ENCODE measurements around the gene TAS2R38. TPM values are rescaled to one million over a fixed set of nuclear protein-coding genes. Genes with fewer than 3 reads are reported as not detected.
"Not testable (repeated sequence)": the region's sequence is repeated elsewhere in the genome, so short reads cannot be mapped to it uniquely, and the experiment has no call there.

TAS2R38 gene
- polyA plus RNA-seq (ENCODE audit: insufficient read length): not detected

DNA sequence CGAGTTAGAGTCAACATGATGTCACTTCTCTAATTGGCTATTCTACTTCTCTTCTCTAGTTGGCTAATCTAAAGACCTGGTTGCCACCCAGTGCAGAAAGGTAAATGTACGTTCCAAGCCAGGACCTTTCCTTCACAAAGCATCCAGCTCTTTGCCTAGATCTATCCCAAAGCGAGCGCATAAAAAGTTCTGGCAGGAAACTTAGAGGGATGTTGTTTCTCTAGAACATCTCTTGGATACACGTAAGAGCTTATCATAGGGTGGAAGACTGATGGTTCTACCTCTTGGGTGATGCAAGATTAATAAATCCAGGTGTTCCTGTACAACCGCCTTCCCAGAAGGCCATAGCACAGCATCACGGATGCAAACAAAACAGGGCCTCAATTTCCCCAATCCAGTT, at the start of gene TAS2R38:
Gene TAS2R38, minus strand, starts transcription at position 101 of the 400 bp plus-strand sequence. Its CDS starts 84 bp downstream, at position 17.
- no peak for DNase-seq (ENCODE audit: low read depth)

DNA sequence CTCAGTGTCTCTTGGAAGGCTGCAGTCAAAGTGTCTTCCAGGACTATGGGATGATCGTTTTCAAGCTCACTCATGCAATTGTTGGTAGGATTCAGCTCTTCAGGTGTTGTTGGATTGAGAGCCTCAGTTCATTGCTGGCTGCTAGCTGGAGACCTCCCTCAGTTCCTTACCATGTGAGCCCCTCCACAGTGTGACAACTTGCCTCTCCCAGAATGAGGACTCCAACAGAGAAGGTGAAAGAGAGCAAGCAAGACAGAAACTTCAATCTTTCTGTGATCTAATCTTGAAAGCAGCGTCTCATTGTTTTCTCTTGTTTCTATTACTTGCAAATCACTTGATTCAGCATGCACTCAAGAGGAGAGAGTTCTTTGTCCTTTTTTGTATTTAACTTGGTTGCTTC, 44.6 kb upstream of the TAS2R38 start:
- no peak for DNase-seq (ENCODE audit: low read depth)

GRCh38 chr7:142017451-142017850, 43.9 kb upstream of the TAS2R38 start:
- no peak for DNase-seq (ENCODE audit: low read depth)

- DNase-seq (ENCODE audit: low read depth): no peak
These were observed 39.4 kb upstream of the TAS2R38 start for GRCh38 chr7:142012825-142013511.

DNA sequence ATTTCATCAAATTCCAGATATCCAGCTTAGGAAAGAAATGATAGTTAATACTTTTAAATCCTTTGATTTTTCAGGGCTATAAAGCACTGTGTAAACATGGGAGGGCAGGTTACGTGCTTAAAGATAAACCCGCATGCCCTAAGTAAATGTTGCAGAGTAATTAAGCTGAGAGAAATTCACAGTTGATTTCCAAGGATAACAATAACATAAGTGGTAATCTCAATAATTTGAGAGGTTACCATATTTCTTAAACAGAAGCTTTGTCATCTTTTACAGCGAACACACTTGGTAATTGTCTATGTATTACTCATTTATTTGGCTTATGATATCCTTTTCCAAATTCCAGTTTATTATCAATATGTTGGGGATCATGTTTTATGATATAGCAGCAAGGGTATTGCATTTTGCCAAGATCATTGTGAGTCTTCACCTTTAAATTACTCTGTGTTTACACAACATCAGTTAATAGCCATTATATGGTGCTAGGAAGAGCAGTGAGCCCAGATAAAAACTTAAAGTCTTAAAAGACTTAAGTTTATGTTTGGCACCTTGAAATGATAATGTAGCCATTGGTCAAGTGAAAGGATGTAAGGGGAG, 37.5 kb upstream of the TAS2R38 start:
- no peak for DNase-seq (ENCODE audit: low read depth)

GRCh38 chr7:142009187-142009586, 35.6 kb upstream of the TAS2R38 start:
- DNase-seq (ENCODE audit: low read depth): no peak

DNA sequence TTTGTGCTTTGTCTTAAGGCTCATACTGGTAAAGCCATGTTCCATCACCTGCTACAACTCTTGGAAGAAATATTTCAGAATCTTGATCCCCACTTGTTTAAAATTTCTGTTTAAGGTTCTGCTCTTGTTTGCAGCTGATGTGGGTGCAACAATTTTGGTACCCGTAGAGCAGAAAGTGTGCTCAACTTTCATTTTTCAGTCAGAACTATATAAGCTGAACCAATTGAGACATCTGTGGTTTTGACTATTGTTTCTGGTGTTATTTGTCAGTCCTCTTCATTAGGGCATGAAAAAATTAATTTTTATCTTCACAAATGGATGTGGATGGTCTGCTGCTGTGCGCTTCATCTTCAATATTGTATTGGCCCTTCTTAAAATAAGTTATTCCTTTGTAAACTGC, 33.0 kb upstream of the TAS2R38 start:
- no peak for DNase-seq (ENCODE audit: low read depth)

DNA sequence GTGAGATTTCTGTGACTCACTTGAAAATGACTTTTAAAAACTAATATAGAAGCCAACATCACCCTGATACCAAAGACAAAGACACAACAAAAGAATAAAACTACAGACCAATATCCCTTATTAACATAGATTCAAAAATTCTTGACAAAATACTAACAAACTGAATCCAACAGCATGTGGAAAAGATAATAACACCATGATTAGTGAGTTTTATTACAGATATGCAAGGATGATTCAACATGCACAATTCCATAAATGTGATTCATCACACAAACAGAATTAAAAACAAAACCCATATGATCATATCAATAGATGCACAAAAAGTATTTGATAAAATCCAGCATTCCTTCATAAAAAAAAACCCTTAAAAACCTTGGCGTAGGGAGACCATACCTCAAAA, 28.6 kb upstream of the TAS2R38 start:
- DNase-seq (ENCODE audit: low read depth): no peak

DNA sequence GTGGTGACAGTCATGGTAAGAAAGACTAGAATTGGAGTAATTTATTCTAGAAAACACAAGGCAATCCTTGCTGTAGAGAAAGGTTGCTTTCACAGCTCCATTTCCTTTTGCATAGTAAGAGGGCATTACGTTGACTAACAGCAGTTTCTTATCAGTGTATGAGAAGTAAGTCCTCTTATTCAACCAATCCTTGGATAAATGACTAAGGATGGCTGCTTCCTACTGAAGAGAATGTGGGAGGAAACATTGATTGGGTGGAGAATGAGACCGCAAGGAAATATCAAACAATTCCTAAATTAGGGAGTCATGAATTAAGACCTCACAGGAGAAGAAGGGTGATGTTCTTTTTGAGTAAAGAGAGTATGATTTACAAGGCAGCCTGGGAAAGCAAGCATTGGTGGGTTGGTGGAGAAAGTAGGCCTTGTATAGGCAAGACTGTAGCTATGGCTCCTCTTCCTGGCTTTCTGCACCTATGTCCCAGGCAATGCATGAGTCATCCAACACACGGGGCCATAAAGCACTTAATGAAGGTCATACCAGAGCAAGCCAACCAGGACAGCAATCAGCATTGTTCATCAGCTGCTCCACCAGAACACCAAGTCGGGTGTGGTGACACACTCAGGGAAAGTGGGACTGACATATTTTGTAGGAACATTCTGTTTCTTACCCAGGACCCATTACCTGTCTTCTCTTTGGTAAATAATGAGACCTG, 27.7 kb upstream of the TAS2R38 start:
- no peak for DNase-seq (ENCODE audit: low read depth)

DNA sequence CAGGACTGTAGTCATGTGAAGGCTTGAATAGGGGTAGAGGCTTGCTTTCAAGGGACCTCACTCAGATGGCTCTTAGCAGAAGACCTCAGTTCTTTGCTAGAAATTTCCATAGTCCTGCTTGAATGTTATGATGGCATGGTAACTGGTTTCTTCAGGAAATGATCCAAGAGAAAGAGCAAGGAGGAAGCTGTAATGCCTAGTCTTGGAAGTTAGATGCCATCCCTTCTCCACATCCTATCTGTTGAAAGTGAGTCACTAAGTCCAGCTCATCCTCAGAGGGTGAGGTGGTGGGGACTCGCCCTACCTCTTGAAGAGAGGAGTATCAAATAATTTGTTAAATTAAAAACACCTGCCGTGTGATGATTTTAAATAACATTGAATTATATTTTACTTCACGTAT, 26.7 kb upstream of the TAS2R38 start:
- no peak for DNase-seq (ENCODE audit: low read depth)

DNA sequence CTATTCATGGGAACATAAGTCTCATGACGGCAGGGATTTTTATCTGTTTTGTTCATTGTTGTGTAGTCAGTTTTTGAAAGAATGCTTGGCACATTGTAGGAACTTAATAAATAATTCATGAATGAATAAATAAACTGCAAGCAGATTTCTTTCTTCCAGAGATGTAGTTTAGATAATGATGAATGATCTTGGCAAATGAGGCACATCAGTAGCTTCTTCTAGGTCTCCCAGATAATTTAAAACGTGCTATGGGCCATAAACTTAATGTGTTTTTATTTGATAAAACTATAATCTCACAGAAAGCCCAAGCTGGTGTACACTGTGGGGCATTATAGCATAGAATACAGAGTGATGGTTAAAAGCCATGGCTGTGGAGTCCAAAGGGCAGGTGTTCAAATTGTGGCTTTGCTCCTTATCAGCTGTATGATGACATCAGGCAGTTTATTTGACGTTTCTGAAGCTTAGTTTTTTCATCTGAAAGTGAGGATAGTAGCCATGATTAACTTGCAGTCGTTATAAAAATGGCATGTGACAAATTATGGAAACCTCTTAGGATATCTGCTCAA, 25.6 kb upstream of the TAS2R38 start:
- no peak for DNase-seq (ENCODE audit: low read depth)

GRCh38 chr7:141993354-141993753, 19.8 kb upstream of the TAS2R38 start:
- no peak for DNase-seq (ENCODE audit: low read depth)

DNA sequence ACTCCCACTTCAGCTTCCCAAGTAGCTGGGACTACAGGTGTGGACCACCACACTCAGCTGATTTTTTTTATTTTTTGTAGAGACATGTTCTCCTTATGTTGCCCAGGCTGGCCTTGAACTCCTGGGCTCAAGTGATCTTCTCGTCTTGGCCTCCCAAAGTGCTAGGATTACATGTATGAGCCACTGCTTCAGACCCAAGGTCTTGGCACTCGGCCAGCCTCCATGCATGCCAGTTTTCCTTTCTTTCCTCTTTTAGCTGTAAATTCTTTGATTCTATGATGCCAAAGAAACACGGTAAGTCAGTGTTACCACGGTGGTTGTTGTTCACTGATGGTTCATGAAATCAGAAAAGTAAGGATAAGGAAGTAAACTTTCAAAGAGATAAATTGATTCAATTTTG, 19.1 kb upstream of the TAS2R38 start:
- DNase-seq (ENCODE audit: low read depth): no peak

- no peak for DNase-seq (ENCODE audit: low read depth)
These were observed 18.6 kb upstream of the TAS2R38 start for GRCh38 chr7:141992156-141992555.

GRCh38 chr7:141991140-141991539, 17.6 kb upstream of the TAS2R38 start:
- no peak for DNase-seq (ENCODE audit: low read depth)

DNA sequence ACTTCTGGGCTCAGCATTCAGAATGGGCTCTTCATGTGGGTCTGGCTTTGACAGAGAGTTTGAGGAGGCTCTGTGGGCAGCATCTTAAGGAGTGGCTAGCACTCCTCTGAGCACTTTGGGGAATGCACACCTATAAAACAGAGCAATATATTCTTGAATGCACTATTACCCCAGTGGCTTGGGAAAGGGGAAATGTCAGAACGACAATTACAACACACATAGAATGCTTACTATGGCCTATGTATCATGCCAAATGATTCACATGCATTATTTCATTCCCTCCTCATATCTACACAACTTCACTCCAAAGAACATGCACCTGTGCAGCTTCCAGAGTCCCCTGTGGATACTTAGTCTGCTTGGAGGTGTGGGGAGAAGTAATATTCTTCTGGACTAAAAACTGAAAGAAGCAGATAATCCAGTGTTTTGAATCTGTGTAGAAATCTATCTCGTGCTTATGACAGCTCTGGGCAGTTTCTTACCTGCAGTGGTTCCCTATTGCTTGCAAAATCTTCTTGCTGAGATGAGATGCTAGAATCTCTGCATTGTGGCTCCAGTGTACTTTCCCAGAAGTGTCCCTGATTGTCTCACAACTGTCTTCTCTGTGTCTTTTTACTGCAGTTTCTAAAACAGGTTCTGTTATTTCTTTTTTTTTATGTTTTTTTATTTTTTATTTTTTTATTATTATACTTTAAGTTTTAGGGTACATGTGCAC, 16.6 kb upstream of the TAS2R38 start:
- no peak for DNase-seq (ENCODE audit: low read depth)

DNA sequence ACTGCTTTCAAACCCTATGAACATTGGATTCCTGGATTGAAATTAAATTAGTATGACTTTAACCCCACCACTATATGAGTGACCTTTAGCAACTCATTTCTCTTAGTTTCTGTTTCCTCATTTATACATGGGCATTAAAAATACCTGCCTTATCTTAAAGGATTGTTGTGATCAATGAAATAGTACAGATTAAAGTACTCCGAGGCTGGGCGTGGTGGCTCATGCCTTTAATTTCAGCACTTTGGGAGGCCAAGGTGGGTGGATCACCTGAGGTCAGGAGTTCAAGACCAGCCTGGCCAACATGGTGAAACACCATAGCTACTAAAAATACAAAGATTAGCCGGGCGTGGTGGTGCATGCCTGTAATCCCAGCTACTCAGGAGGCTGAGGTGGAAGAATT, 14.2 kb upstream of the TAS2R38 start:
- not testable (repeated sequence) for DNase-seq (ENCODE audit: low read depth)

DNA sequence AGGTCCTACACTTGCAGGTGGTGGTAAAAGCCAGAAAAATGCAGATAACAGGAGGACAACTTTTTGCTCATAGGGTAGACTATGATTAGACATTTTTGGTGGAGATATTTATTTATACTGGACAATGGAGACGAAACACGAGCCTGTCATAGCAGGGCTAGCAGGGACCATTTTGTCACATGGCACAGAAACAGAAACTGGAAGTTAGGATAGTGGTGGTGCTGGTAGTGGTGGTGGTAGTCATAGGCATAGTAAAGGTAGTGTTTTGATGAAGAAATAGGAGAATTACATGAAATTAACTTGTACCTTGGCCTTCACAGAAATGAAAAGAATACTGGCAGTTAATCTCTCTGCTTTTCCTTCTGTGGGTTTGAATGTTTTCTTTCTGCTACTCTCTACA, 13.3 kb upstream of the TAS2R38 start:
- DNase-seq (ENCODE audit: low read depth): no peak

- not testable (repeated sequence) for DNase-seq (ENCODE audit: low read depth)
These were observed 12.4 kb upstream of the TAS2R38 start for GRCh38 chr7:141985926-141986325.

DNA sequence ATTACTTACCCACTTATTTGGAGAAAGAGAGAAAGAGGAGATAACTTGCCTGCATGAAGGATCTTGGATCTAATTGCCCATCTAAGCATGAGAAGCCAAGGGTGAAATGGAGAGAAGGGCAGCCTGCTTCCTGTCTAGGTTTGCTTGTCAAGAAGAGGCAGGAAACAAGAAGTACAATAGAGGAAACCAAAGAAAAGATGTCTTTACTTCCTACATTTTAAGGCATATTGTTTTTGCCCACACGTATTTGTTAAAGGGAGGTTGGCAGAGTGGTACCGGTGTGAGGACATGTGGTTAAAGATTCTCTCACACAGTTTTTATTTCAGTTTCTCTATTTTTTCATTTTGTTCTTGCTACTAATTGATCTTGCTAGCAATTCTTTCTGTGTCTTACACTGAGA, 6.0 kb upstream of the TAS2R38 start:
- DNase-seq (ENCODE audit: low read depth): no peak

DNA sequence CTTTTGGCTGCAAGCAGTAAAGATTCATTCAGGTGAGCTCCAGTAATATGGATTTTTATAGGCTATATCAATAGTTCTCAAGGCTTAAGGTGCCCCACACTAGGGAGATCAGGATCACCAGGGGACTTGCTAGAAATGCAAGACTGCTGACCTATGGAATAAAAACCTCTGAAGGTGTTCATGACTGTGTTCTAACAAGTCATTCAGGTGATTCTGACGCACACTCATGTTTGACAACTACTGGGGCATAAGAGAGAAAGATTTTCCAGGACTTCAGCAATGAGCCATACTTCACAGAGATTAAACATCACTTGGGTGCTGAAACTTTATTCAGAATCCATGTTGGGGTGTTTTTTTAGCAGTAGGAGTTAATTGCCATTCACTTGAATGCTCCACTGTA, 4.8 kb upstream of the TAS2R38 start:
- DNase-seq (ENCODE audit: low read depth): no peak

Measured in forelimb muscle (tissue), 1 donor.